HepG2 (cell line): Measurements from ENCODE around the gene CAMTA2. TPM values are rescaled to one million over a fixed set of nuclear protein-coding genes. Genes with fewer than 3 reads are reported as not detected.

Source experiments
- DDIT3 ChIP-seq: sonication (generic); formaldehyde crosslinking; IDR thresholded peaks from 2 replicates; pipeline ENCODE4 v1.4.0; 2020; ENCODE audit warnings: mild to moderate bottlenecking, missing genetic modification reagents
- EZH2 ChIP-seq: conservative IDR thresholded peaks from 2 replicates; pipeline ENCODE4 v1.6.1; 2012; ENCODE audit warnings: mild to moderate bottlenecking, low read depth, low read length, moderate library complexity
- FLYWCH1 ChIP-seq: sonication (generic); formaldehyde crosslinking; IDR thresholded peaks from 2 replicates; pipeline ENCODE4 v1.8.1; 2023; ENCODE audit warnings: mild to moderate bottlenecking, missing genetic modification reagents
- FOXA1 ChIP-seq, 2 experiments: fragments of 450-650 bp in 1 of 2; sonication (generic) in 1 of 2; formaldehyde crosslinking in 1 of 2; IDR thresholded peaks; 2 replicates each; pipeline versions ENCODE4 v1.4.0 to v1.6.1; 2016 to 2020; ENCODE audit warnings: missing genetic modification reagents in 1 of 2
- IRF2 ChIP-seq: IDR thresholded peaks from 2 replicates; pipeline ENCODE4 v1.6.1; 2018; ENCODE audit warnings: missing genetic modification reagents, missing compliant biosample characterization
- KAT7 ChIP-seq: IDR thresholded peaks from 2 replicates; pipeline ENCODE4 v1.6.1; 2018; ENCODE audit warnings: borderline replicate concordance, missing compliant biosample characterization
- LCORL ChIP-seq, 2 experiments: fragments of 450-650 bp in 1 of 2; sonication (generic) in 1 of 2; formaldehyde crosslinking in 1 of 2; IDR thresholded peaks; 2 replicates each; pipeline versions ENCODE4 v1.5.0 to v1.6.1; 2017 to 2020; ENCODE audit warnings: antibody characterized with exemption in 1 of 2, missing genetic modification reagents in 1 of 2
- MYPOP ChIP-seq: sonication (generic); formaldehyde crosslinking; IDR thresholded peaks from 2 replicates; pipeline ENCODE4 v1.8.1; 2023; ENCODE audit warnings: mild to moderate bottlenecking, moderate library complexity, missing genetic modification reagents
- NPAS2 ChIP-seq: sonication (generic); formaldehyde crosslinking; IDR thresholded peaks from 2 replicates; pipeline ENCODE4 v1.8.0; 2022; ENCODE audit warnings: mild to moderate bottlenecking, missing genetic modification reagents, borderline replicate concordance
- PCBP2 ChIP-seq: fragments of 200-400 bp; formaldehyde crosslinking; optimal IDR thresholded peaks from 2 replicates; pipeline ENCODE3; 2018; ENCODE audit warnings: low read length, low read depth; ENCODE audit not compliant: poor library complexity, severe bottlenecking
- SNAPC5 ChIP-seq: sonication (generic); formaldehyde crosslinking; IDR thresholded peaks from 2 replicates; pipeline ENCODE4 v1.8.1; 2023; ENCODE audit warnings: mild to moderate bottlenecking, missing genetic modification reagents, borderline replicate concordance
- SOX13 ChIP-seq, 3 experiments: fragments of 450-650 bp in 1 of 3; sonication (generic) in 1 of 3; formaldehyde crosslinking in 1 of 3; IDR thresholded peaks in 2 of 3; conservative IDR thresholded peaks in 1 of 3; 2 replicates each; pipeline versions ENCODE4 v1.5.0 to v1.6.1; 2016 to 2020; ENCODE audit warnings: antibody characterized with exemption in 1 of 3, mild to moderate bottlenecking in 1 of 3, missing compliant biosample characterization in 1 of 3, missing genetic modification reagents in 1 of 3, moderate library complexity in 1 of 3
- TBX3 ChIP-seq: fragments of 450-650 bp; IDR thresholded peaks from 2 replicates; pipeline ENCODE4 v1.6.1; 2017; ENCODE audit warnings: antibody characterized with exemption, mild to moderate bottlenecking, inconsistent platforms, borderline replicate concordance
- TEAD2 ChIP-seq: sonication (generic); formaldehyde crosslinking; IDR thresholded peaks from 2 replicates; pipeline ENCODE4 v1.9.0; 2021; ENCODE audit warnings: missing genetic modification reagents
- UBTF ChIP-seq: sonication (generic); formaldehyde crosslinking; IDR thresholded peaks from 2 replicates; pipeline ENCODE4 v1.4.0; 2020; ENCODE audit warnings: mild to moderate bottlenecking, missing genetic modification reagents
- YEATS2 ChIP-seq: sonication (generic); formaldehyde crosslinking; IDR thresholded peaks from 2 replicates; pipeline ENCODE4 v1.4.0; 2020; ENCODE audit warnings: missing genetic modification reagents, borderline replicate concordance
- ZFP36L2 ChIP-seq: sonication (generic); formaldehyde crosslinking; IDR thresholded peaks from 2 replicates; pipeline ENCODE4 v1.4.0; 2020; ENCODE audit warnings: missing genetic modification reagents
- ZNF235 ChIP-seq: sonication (generic); formaldehyde crosslinking; IDR thresholded peaks from 2 replicates; pipeline ENCODE4 v1.8.1; 2023; ENCODE audit warnings: mild to moderate bottlenecking, missing genetic modification reagents, borderline replicate concordance
- ZNF329 ChIP-seq: sonication (generic); formaldehyde crosslinking; IDR thresholded peaks from 2 replicates; pipeline ENCODE4 v1.9.0; 2021; ENCODE audit warnings: low read depth, mild to moderate bottlenecking, missing genetic modification reagents
- ZNF432 ChIP-seq: sonication (generic); formaldehyde crosslinking; IDR thresholded peaks from 2 replicates; pipeline ENCODE4 v1.5.0; 2020; ENCODE audit warnings: missing genetic modification reagents, mild to moderate bottlenecking, borderline replicate concordance
- ZNF468 ChIP-seq: sonication (generic); formaldehyde crosslinking; IDR thresholded peaks from 2 replicates; pipeline ENCODE4 v1.8.0; 2022; ENCODE audit warnings: mild to moderate bottlenecking, moderate library complexity, missing genetic modification reagents
- ZNF792 ChIP-seq: IDR thresholded peaks from 2 replicates; pipeline ENCODE4 v1.6.1; 2016
- polyA plus RNA-seq, 8 experiments: library from polyadenylated mRNA; depleted of rRNA in 3 of 8; stranded (reverse) in 7 of 8; unstranded in 1 of 8; fragments of >200 nt; fragmentation: Illumina TruSeq in 4 of 8; extraction: Trizol in 4 of 8; gene quantifications; 2 replicates each; pipeline versions ENCODE4 v1.2.1 to v1.2.3, GENCODE V29; 2011 to 2016; ENCODE audit warnings: low read depth in 4 of 8, missing spikeins in 1 of 8, mixed read lengths in 1 of 8; ENCODE audit not compliant: insufficient read depth in 1 of 8
- total RNA-seq, 5 experiments: library from RNA; depleted of rRNA; stranded (reverse); fragments of >200 nt; fragmentation: Illumina TruSeq; extraction: Trizol; gene quantifications; 2 replicates each; pipeline ENCODE4 v1.2.3, GENCODE V29; 2016; ENCODE audit warnings: low read depth in 1 of 5
- TF ChIP-seq, protein P1 (sequence below): IDR thresholded peaks from 2 replicates; pipeline ENCODE4 v1.6.1; 2016; ENCODE audit warnings: low read depth, borderline replicate concordance
- TF ChIP-seq, protein P2 (sequence below): sonication (generic); formaldehyde crosslinking; IDR thresholded peaks from 2 replicates; pipeline ENCODE4 v1.5.0; 2020; ENCODE audit warnings: missing genetic modification reagents

Gene CAMTA2
- total and polyA plus RNA-seq, 2 of the 13 experiments (the other 11 are each of a cell fraction or from before 2014, with no cell fraction given): 4.1 to 7.1 TPM

GRCh38 chr17:4939796-4940554 lies 47.5 kb downstream of the CAMTA2 start, which contains the start of the genes RNF167 and SLC25A11 (continued):
- TF ChIP-seq, protein P1, sequence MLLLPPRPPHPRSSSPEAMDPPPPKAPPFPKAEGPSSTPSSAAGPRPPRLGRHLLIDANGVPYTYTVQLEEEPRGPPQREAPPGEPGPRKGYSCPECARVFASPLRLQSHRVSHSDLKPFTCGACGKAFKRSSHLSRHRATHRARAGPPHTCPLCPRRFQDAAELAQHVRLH (CRISPR knock-in tag): no peak; the same call in 1 of the 2 replicates
- TF ChIP-seq SNAPC5 (CRISPR knock-in tag) (no peak), DDIT3 (no peak), UBTF (no peak; the same call in 1 of the 2 replicates), SOX13 (IDR thresholded peaks at IDR 0.05) (no peak), SOX13 (CRISPR knock-in tag; conservative IDR thresholded peaks at IDR 0.05 in 1 of 2, IDR thresholded peaks at IDR 0.05 in 1 of 2) (no peak), FLYWCH1 (CRISPR knock-in tag) (no peak), IRF2 (peak; percentile 25; the same call in 1 of the 2 replicates), ZNF432 (no peak), TEAD2 (CRISPR knock-in tag) (no peak), TBX3 (peak; percentile 65), LCORL (IDR thresholded peaks at IDR 0.05) (no peak), LCORL (CRISPR knock-in tag; IDR thresholded peaks at IDR 0.05) (no peak), ZNF792 (no peak; the same call in 1 of the 2 replicates), EZH2 (no peak), ZNF468 (no peak), ZNF235 (CRISPR knock-in tag) (no peak; the same call in 1 of the 2 replicates), PCBP2 (no peak), ZNF329 (CRISPR knock-in tag) (no peak), MYPOP (peak; percentile 91), NPAS2 (CRISPR knock-in tag) (no peak), YEATS2 (CRISPR knock-in tag) (peak; percentile 95), FOXA1 (IDR thresholded peaks at IDR 0.05) (no peak), FOXA1 (CRISPR knock-in tag; IDR thresholded peaks at IDR 0.05) (no peak), KAT7 (CRISPR knock-in tag) (no peak), ZFP36L2 (CRISPR knock-in tag) (no peak)
- TF ChIP-seq, protein P2, sequence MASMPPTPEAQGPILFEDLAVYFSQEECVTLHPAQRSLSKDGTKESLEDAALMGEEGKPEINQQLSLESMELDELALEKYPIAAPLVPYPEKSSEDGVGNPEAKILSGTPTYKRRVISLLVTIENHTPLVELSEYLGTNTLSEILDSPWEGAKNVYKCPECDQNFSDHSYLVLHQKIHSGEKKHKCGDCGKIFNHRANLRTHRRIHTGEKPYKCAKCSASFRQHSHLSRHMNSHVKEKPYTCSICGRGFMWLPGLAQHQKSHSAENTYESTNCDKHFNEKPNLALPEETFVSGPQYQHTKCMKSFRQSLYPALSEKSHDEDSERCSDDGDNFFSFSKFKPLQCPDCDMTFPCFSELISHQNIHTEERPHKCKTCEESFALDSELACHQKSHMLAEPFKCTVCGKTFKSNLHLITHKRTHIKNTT (CRISPR knock-in tag): no peak
